ENCODE measurements around the gene OR4D6. TPM values are rescaled to one million over a fixed set of nuclear protein-coding genes. Genes with fewer than 3 reads are reported as not detected.

Gene OR4D6
- not detected in 3 replicates for total RNA-seq

DNA sequence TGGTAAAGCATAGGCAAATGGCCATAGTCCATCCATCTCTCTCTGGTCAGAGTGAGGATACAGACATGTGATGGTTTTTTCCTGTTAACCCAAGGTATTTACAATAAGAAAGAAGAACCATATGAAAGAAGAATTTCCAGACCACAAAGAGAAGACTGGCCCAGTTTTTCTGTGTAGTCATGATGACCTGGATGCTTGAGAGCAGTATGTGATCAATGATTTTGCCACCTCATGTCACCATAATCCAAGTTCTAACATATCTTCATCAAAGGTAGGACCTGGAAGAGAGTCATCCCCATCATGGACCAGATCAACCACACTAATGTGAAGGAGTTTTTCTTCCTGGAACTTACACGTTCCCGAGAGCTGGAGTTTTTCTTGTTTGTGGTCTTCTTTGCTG lies at the start of gene OR4D6:
Gene OR4D6 (plus strand): TSS at position 301 of the 400 bp plus-strand sequence. CDS start 0 bp downstream, at position 301.
- Mint-ChIP-seq H3K4me3 (no peak within 1 kb of the TSS), H3K27ac (no peak within 1 kb of the TSS), H3K4me1 (no peaks in the 10 kb centered on the region), H3K9me3 (no peaks in the 10 kb centered on the region), H3K36me3 (no peaks in the 10 kb centered on the region), H3K27me3 (ENCODE audit: low read depth) (no peaks in the 10 kb centered on the region)
- TF ChIP-seq, protein P1, sequence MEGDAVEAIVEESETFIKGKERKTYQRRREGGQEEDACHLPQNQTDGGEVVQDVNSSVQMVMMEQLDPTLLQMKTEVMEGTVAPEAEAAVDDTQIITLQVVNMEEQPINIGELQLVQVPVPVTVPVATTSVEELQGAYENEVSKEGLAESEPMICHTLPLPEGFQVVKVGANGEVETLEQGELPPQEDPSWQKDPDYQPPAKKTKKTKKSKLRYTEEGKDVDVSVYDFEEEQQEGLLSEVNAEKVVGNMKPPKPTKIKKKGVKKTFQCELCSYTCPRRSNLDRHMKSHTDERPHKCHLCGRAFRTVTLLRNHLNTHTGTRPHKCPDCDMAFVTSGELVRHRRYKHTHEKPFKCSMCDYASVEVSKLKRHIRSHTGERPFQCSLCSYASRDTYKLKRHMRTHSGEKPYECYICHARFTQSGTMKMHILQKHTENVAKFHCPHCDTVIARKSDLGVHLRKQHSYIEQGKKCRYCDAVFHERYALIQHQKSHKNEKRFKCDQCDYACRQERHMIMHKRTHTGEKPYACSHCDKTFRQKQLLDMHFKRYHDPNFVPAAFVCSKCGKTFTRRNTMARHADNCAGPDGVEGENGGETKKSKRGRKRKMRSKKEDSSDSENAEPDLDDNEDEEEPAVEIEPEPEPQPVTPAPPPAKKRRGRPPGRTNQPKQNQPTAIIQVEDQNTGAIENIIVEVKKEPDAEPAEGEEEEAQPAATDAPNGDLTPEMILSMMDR (IDR thresholded peaks at IDR 0.05; ENCODE audit: unreplicated experiment): no peak
- DNase-seq (ENCODE audit: low spot score in 2 of 2, unreplicated experiment in 2 of 2): no peak

DNA sequence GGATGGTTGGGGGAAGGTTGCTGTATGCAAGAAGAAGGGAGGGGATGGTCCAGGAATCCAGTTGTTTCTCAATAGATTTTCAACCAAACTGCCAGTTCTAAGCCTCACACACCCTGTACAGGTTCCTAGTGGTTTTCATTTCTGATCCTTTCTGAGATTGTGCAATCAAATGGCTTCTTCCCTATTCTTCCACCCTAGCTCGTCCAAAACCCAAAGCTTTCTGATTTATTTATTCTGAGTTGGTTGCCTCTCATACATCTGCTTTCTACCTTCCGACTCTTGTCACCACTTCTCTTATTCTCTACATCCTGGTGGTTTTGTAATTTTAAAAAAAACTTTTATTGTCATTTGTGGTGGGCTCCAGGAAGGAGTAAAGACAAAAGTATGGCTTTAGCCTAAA lies 43.1 kb upstream of the OR4D6 start:
- TF ChIP-seq, protein P1 (IDR thresholded peaks at IDR 0.05; ENCODE audit: unreplicated experiment): no peak
- Mint-ChIP-seq H3K4me1 (no peaks in the 10 kb centered on the region), H3K36me3 (no peaks in the 10 kb centered on the region), H3K27me3 (ENCODE audit: low read depth) (no peaks in the 10 kb centered on the region), H3K4me3 (no peak overlapping the region), H3K27ac (no peak overlapping the region), H3K9me3 (peaks cover 32% of the 10 kb centered on the region)
- DNase-seq (ENCODE audit: low spot score in 2 of 2, unreplicated experiment in 2 of 2): no peak

DNA sequence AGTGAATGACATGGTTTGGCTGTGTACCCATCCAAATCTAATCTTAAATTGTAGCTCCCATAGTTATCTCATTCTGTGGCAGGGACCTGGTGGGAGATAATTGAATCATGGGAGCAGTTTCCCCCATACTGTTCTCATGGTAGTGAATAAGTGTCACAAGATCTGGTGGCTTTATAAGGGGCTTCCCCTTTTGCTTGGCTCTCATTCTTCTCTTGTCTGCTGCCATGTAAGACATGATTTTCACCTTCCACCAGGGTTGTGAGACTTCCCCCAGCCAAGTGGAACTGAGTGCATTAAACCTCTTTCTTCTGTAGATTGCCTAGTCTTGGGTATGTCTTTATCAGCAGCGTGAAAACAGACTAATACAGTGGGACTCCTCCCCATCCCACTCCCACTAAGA lies 41.6 kb upstream of the OR4D6 start:
- no peaks in the 10 kb centered on the region for H3K36me3 Mint-ChIP-seq
- H3K4me3 Mint-ChIP-seq: no peak overlapping the region
- DNase-seq (ENCODE audit: low spot score in 2 of 2, unreplicated experiment in 2 of 2): no peak
- H3K27ac Mint-ChIP-seq: no peak overlapping the region
- no peaks in the 10 kb centered on the region for H3K4me1 Mint-ChIP-seq
- no peaks in the 10 kb centered on the region for H3K27me3 Mint-ChIP-seq (ENCODE audit: low read depth)
- TF ChIP-seq, protein P1 (IDR thresholded peaks at IDR 0.05; ENCODE audit: unreplicated experiment): no peak
- peaks cover 18% of the 10 kb centered on the region for H3K9me3 Mint-ChIP-seq

DNA sequence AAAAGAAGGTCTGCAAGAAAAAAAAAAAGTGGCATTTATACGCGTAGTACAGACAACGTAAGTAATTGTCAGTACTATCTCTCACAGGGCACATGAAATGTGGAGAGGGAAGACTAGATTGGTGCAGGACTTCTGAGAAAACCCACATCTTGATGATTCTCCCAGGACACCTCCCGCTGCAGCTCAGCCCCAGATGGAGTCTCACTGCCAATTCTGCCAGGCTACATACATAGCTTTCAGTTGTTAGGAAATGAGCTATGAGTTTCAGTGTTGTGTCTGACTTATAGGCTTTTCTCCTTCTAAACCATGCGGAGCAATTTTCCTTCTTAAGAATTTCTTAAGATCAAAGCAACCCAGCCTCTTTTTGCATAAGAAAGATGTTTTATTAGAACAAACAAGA lies 40.1 kb upstream of the OR4D6 start:
- Mint-ChIP-seq H3K27ac (no peak overlapping the region), H3K36me3 (no peaks in the 10 kb centered on the region), H3K9me3 (peaks cover 4% of the 10 kb centered on the region), H3K4me3 (no peak overlapping the region), H3K27me3 (ENCODE audit: low read depth) (no peaks in the 10 kb centered on the region), H3K4me1 (no peaks in the 10 kb centered on the region)
- TF ChIP-seq, protein P1 (IDR thresholded peaks at IDR 0.05; ENCODE audit: unreplicated experiment): no peak
- no peak for DNase-seq (ENCODE audit: low spot score in 2 of 2, unreplicated experiment in 2 of 2)

DNA sequence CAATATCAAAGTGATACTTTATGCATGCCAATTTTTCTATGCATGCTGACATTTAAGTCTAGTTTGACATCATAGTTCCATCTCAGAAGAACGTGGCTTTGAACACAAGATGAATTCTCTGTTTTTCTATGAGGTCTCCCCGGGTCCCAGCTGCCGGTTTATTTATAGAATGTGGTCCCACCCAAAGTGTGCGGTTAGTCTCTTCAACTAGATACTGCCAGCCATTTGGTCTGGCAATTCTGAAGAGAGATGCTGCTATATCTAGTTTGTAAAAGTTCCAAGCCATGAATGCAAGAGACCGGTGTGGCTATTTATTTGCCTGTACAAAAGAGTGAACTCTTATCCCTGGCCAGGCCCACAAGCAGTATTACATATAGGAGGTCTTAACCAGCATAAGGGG lies 39.7 kb upstream of the OR4D6 start:
- H3K4me3 Mint-ChIP-seq: no peak overlapping the region
- H3K9me3 Mint-ChIP-seq: peaks cover 4% of the 10 kb centered on the region
- no peak overlapping the region for H3K27ac Mint-ChIP-seq
- H3K27me3 Mint-ChIP-seq (ENCODE audit: low read depth): no peaks in the 10 kb centered on the region
- DNase-seq (ENCODE audit: low spot score in 2 of 2, unreplicated experiment in 2 of 2): no peak
- no peaks in the 10 kb centered on the region for H3K4me1 Mint-ChIP-seq
- no peaks in the 10 kb centered on the region for H3K36me3 Mint-ChIP-seq
- TF ChIP-seq, protein P1 (IDR thresholded peaks at IDR 0.05; ENCODE audit: unreplicated experiment): no peak

DNA sequence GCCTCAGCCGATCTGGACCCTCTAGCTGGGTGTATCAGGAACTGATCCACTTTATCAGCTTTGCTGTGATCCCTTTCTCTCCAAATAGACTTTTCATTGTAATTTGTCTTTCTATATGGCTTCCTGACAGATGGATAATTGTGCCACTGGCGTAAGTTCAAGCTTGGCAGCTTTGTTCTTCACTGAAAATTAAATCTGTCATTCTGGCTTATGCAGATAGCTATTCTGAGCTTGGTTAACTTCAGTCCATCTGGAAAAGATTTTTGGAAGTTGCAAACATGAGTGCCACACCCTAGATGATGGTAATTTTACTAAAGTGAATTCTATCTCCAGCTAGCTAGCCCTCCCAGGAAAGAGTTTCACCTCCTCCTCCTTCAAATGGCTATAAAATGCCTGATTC lies 38.6 kb upstream of the OR4D6 start:
- Mint-ChIP-seq H3K4me1 (no peaks in the 10 kb centered on the region), H3K36me3 (no peaks in the 10 kb centered on the region), H3K9me3 (no peaks in the 10 kb centered on the region), H3K4me3 (no peak overlapping the region), H3K27me3 (ENCODE audit: low read depth) (no peaks in the 10 kb centered on the region), H3K27ac (no peak overlapping the region)
- no peak for DNase-seq (ENCODE audit: low spot score in 2 of 2, unreplicated experiment in 2 of 2)
- TF ChIP-seq, protein P1 (IDR thresholded peaks at IDR 0.05; ENCODE audit: unreplicated experiment): no peak

Data from mesothelial cell of epicardium (in vitro differentiated cells).